HPDE6-E6E7 (cell line): ENCODE measurements around the gene UBA6.
"Not testable (repeated sequence)": the region's sequence is repeated elsewhere in the genome, so short reads cannot be mapped to it uniquely, and the experiment has no call there.

Experiments
- DNase-seq: peaks from one replicate; pipeline ENCODE4 v3.0.0; 2011; ENCODE audit warnings: missing footprints; ENCODE audit errors: extremely low spot score

Gene UBA6

DNA sequence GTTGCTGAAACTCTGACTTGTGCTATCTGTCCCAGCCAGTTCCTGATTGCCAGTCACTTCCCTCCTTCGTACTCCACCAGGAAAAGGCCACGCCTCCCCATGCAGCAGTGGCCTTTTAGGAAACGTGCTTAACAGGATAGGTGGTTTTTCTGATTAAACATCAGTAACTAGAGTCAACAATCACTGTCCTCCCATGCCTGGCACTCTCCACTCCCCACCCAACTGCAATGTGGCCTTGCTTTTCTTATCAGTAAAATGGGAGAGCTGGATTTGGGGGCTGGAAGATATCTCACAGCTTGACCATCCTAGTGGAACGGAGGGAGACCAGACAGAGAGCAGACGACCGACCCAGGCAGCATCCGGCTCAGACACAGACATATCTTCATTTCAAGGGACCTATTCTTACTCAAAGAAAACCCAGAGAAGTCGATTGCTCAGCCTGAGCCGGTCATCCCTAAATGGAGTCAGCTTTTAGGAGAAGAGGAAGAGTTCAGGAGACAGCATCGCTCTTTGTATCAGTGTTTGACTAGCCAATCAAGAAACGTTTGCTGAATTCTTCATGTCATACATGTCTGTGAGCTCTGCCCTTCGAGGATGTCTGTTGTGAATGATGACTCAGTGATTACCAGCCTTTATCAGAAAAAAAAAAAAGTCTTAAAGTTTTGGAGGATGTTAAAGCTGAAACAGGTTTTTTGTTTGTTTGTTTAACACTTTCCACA is 12.7 kb upstream of the UBA6 start:
- DNase-seq = no peak

DNA sequence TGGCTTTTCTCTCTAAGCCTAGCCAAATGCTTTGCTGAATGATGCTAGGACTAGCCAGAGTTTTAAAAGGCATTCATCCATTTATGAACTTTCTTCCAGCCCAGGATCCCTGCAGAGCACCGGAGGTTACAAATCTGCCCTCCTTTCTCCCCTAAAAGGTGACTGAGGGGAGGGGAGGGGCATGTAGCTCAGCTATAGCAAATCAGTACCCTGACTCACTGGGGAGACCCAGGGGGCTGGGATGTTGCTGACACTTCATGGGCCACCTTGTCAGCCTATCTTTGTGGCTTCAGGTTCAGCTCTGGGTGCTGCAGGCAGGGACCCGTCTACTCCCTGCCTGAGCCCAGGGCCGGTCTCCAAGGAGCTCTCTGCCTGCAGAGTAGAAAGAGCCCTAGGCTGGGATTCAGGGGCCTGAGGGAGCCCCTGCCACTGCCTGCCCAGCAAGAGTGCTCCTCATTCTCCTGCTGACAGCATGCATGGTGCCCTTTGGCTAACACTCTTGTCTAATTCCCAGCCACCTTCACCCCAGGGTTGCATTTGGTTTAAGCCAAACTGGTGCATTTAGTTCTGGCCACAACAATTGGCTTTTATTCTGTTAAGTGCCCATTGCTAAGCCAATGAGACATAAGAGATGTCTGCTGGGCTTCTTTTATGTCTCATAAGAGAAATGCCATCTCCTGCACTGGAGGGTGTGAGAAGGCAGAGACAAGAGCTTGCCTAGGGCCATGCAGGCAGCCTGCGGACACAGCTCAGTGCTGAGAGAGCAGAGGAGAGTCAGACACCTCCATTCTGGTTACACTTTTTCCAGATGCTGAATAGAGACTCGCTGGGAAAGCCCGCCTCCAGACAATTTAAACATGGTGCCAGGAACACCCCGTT is 11.9 kb upstream of the UBA6 start:
- no peak for DNase-seq

DNA sequence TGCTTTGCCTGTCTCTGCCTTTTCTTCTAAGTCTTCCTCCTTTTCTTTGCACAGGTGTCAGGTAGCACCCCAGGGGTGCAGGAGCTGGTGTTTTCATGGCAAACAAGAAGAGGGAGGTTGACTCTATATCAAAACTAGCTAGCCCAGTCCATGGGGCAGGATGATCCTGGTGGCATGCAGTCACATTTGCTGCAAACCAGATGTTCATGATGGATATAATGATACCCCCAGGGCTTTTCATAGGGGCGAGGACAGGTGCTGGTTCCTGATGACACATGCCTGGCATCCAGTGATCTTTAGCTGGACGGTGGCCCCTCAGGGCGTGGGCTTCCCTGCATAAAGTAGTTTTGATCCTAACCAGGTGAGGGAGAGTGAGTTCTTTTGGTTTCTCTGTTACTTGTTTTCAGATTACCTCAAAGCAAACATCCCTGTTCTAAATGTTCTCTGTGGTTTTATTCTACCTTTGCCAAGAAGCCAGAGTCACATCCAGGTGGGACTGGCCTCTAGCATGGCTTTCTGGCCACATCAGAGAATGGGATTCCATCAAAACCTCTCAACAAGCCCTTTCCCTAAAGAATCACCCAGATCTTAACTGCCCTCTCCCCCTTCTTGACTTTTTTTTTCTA is 11.2 kb upstream of the UBA6 start:
- DNase-seq = no peak

DNA sequence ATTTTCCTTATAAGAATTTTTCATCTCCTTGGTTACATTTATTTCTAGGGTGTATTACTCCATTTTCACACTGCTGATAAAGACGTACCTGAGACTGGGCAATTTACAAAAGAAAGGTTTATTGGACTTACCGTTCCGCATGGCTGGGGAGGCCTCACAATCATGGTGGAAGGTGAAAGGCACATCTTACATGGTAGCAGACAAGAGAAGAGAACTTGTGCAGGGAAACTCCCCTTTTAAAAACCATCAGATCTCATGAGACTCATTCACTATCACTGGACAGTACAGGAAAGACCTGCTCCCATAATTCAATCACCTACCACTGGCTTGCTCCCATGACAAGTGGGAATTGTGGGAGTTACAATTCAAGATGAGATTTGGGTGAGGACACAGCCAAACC is 5.7 kb upstream of the UBA6 start:
- not testable (repeated sequence) for DNase-seq

DNA sequence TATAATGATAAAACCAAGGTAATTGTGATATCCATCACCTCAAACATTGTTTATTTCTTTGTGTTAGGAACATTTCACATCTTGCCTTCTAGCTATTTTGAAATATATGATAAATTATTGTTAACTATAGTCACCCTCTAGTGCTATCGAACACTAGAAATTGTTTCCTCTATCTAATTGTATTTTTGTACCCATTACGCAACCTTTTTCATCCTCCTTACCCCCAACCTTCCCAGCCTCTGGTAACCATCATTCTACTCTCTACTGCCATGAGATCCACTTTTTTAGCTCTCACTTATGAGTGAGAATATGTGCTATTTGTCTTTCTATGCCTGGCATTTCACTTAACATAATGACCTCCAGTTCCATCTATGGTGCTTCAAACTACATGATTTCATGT is 3.9 kb upstream of the UBA6 start:
- DNase-seq = no peak

DNA sequence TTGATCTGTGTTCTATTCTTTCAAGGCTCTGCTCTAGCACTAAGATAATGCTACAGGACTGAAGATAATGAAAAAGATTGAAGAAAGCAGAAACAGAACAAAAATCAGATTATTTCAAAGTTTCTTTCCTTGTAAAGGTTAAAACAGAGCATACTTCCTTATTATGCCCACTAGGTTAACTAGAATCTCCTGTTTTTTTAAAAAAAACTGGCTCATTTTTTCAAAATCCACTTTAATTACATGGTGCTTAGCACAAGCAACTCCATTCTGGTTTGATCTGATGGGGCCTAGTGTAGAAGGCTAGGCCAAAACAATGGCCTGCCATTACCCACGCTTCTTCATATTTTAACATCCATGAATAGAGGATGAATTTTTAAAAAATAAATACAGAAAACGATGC is 1.2 kb upstream of the UBA6 start:
- DNase-seq = no peak

DNA sequence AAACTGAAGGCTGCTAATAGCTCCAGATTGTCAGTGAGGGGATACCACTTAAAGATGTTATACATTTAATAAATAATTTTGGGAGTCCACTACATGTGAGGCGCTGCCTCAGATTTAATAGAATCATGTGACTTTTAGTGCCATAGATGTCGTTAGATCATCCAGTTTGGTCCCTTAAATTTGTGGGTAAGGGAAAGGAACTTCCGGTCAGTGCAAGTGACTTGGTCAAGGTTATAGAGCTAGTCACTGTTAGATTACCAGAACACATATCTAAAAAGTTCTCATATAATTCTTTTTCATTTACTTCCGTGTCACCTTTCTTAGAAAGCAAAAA is 529 bp upstream of the UBA6 start:
- no peak for DNase-seq

DNA sequence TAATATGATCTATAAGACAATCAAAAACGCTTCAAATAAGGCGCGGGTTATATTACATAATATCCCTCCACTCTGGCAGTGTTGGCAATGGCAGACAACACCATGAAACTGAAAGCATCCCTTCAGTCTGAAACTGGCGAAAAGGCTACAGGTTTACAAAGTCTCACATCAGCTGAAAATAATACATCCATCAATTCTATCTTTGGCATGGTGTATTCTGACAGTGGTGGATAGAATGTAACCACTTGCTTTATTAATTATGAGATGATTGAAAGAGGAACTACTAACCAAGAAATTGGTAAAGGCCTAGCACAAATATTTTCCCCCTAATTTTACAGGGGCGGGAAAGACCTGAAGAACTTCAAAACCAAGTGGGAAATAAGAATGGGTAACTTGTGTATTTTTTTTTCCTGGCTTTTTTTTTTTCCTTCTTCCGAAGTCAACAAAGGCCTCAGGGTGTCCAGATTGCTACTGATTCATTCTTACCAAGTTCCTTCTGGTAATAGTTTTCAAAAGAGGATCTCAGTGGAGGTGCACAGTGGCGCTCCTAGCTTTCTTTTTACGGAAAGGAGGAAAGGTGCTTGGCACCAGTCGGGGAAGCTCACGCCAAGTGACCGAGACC is 728 bp downstream of the UBA6 start:
- DNase-seq = no peak

DNA sequence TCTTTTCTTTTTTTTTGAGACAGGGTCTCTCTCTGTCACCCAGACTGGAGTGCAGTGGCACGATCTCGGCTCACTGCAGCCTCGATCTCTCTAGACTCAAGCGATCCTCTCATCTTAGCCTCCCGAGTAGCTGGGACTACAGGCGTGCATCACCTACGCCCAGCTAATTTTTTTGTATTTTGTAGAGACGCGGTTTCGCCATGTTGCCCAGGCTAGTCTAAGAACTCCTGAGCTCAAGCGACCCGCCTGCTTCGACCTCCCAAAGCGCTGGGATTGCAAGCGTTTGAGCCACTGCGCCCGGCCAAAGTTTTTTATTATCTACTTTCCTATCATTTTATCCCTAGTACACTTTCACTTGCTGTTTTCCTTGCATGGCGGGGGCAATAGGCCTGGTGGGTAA is 1.4 kb downstream of the UBA6 start:
- no peak for DNase-seq

DNA sequence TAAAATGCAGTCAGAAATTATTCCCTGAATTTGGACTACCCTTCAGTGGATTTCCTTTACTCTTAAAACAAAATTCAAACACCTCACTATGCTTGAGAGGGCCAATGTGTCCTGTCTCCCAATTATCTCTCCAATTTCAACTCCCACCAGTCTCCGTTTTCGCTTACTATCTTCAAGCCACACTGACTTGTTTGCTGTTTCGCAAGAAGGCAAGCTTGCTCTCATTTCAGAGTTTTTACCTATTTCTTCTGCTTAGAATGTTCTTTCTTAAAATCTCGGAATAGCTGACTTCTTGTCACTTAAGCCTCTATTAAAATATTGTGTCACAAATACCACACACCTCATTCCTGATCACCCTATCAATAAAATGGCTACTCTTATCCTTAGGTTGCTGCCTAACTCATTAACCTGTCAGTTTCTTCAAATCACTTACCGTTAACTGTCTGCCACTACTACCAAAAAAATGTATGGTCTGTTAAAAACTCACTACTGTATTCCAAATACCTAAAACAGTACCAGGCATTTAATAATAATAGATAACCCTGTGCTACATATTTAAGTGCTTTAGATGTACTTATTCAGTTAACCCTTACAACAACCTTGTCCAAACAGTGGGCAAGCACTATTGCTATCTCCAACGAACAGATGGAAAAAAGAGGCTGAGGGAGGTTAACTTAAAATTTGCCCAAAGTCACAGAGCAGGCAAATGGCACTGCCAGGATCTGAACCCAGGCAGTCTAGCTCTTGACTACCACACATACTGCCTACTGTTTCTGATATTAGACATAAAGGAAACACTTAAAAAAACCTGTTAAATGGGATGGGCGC is 2.9 kb downstream of the UBA6 start:
- no peak for DNase-seq

DNA sequence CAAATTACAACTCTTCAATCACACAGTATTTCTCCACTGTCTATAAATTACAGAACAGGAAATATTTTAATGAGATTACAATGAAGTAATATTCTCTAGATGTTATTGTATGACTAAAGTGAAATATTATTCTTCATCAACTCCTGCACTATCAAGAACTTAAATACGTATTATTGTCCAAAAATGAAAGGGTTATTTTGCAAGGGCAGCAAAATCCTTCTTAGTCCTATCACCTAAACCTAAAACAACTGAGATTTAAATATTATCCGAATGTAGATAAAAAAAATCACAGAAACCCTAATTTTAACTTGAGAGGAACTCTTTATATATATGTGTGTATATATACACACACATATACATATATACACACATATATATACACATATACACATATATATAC is 4.9 kb downstream of the UBA6 start:
- DNase-seq = no peak

DNA sequence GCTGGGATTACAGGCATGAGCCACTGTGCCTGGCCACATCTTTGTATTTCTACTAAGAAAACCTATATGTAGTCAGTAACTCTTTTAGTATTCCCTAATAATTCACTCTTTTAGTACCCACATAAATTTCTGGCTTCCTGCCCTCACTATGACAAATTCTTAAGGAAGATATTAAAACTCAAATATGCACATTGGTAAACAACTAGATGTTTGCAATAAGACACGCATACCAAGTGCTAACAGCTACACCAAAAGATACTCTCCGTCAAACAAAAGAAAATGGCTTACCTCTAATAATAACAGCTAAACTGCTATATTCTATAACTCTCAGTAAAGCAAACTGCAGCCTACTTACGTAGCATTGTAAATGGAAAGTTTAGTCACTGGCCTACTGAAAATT is 6.3 kb downstream of the UBA6 start:
- DNase-seq = no peak

DNA sequence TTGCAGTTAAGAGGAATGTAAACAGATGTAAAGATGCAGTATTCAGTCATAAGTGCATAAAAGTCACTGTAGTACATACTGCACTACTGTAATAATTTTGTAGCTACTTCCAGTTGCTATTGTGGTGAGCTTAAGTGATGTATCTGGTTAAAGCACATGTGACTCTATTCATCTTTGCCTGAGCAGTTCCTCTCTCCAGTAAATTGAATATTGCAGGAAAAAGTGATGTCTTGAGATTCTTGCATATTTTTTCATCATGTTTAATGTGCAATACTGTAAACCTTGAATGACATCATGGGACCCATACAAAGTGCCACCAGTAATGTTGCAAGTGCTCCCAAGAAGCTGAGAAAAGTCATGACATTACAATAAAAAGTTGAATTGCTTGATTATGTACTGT is 9.6 kb downstream of the UBA6 start:
- no peak for DNase-seq

DNA sequence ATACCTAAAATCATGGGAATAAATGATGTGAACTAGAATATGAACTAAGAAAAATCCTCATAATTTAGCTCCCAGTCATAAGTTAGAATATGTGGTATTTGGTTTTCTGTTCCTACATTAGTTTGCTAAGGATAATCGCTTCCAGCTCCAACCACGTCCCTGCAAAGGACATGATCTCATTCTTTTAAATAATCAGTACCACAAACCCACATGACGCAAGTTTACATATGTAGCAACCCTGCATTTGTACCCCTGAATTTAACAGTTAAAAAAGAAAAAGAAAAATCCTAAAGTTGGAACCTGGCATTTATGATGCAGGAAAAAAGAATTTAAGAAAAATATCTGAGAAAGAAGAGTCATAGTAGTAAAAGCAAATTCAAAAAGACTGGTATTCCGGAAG is 13.3 kb downstream of the UBA6 start:
- DNase-seq = no peak

DNA sequence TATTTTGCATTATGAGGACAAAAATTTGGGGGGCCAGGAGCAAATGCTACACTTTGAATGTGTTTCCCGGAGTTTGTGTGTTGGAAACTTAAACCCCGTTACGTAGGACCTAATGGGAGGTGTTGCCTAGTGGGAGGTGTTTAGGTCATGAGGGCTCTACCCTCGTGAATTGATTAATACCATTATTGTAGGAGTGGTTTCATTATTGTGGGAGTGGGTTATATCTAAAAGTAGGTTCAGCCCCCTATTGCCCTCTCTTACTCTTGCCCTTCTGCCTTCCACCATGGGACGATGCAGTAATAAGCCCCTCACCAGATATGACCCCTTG is 15.5 kb downstream of the UBA6 start:
- DNase-seq = no peak

DNA sequence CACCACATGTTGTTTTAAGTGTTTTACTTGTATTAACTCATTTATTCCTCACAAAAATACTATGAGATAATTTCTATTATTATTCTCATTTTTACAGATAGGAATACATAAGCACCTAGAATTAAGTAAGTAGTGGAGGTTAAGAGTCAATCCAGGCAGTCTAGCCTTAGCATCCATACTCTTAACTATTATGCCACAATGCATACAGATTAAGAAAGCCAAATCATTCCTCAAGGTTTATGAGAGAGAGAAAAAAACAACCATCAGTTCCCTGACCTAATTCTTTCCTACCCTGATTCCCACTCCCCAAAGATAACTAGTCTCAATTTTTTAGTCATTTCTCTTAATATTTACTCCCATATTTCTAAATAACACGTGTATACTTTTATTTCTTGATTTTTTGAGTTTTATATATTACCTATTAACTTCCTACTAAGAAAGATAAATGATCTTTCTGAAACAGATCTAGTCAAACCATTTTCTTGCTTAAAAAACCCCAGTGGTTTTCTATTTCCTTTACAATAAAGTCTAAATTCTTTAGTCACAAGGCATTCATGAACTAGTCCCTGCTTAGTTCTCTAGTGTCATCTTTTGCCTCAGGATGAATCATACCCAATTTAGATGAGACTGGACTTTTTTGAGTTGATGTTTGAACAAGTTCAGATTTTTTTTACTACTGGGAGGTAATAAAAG is 16.0 kb downstream of the UBA6 start:
- no peak for DNase-seq

DNA sequence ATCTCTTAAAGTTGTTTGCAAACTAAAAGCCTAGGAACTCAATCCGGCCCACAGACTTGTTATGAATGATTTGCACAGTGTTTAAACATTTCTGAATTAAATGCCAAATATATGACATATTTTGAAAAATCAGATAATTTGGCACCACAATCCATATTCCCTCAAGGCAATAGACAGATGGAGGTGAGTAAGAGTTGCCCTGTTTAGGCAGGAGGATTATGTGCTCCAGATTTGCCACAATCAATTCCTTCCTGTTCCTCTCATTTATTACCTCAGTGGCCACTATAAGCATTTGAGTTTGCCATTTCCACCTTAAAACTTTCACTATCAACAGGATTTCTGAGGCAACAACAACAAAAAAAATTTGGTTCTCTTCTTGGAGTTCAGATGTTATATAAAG is 18.7 kb downstream of the UBA6 start:
- DNase-seq = no peak

DNA sequence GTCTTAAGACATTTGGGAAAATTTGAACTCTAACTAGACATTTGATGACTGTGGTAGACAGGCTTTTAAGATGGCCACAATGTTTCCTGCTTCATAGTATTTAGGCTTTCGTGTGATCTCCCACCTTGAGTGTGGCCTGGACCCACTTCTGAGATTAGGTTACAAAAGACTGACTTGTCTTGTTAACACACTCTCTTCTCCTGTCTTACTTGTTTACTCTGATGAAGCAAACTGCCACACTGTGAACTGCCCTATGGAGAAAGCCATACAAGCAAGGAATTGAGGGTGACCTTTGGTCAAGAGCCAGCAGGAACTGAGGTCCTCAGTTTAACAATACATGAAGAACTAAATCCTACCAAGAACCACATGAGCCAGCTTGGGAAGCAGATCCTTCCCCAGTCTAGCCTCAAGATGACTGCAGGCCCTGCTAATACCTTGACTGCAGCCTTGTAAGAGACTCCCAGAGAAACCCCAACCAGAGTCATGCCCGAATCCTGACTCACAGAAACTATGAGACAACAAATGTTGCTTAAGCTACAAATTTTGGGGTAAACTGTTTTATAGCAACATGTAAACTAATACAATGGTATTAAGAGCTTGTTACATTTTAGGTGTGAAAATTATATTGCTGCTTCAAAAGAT is 20.3 kb downstream of the UBA6 start:
- no peak for DNase-seq

DNA sequence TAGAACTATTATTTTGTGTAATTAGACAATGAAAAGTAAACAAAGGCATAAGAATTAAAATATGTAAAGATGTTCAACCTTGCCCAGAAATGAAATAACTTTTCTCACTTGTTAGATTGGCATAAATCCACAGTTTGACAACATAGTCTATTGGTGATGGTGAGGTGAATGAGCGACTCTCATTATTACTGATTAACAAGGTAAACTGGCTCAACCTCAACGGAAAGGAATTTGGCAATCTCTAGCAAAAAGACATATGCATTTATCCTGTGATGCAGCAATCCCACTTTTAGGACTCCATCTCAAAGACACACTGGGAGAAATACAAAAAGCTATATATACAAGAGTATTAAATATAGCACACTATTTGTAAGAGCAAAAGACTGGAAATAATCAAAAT is 22.3 kb downstream of the UBA6 start:
- DNase-seq = no peak

DNA sequence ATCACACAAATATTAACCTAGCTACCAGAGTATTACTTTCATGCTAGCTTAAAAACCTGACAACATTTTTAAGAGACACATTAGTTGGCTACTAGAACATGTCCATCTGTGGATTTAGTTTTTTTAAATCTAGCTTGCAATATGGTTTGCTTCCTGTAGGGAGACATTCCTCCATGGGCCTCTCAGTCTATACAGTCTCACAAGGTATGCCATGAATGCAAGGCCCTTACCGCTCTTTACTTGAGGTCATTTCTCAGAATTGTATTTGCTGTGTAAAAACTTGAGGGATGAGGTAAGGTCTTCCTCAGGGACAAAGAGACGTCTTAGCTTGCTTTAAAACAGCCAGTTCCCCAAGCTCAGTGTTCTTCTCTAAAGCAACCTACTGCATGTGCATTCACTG is 26.9 kb downstream of the UBA6 start:
- DNase-seq = no peak

DNA sequence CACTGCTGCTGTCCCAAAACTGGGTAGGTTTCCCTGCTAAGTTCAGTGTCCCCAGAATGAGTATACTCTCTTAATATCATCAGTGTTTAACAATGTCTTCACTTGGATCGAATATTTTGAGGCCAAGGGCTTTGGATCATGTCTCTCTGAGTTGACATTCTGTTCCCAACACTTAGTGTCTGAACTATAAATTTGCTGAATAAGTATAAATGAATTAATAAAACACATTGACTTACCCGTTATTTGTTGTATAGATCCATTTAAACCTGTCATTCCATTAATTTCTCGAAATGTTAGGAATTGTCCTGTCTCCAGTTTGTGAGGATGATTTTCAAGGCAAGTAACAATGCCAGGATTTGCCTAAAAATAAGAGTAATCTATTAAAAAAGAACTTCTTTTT is 32.6 kb downstream of the UBA6 start:
- DNase-seq = no peak
